GF-D8 (cell line): Measurements from ENCODE around the gene FOXP3.

ENCODE experiments used
- DNase-seq: peaks from one replicate; lab custom pipeline; 2025; lab: John Stamatoyannopoulos, UW

FOXP3 gene

DNA sequence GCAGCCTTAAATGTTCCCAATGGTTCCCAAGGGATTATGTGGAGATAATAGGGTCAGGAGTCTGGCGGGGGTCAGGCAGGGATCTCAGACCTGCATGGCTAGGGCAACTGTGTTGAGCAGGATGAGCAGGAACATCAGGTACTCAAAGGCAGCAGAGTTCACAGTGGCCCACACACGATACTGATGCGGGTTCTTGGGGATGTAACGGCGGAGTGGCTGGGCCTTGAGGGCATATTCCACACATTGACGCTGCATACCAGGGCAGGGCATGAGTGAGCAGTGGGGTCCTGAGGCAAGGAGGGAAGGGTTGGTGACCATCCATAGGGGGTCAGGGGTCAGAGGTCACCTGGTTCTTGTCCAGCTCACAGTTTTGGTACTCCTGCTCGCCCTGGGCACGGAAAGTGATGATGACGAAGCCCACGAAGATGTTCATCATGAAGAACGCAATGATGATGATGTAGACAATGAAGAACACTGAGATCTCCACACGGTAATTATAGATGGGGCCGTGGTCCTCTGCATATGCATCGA is 49.4 kb downstream of the FOXP3 start:
- no peak for DNase-seq

DNA sequence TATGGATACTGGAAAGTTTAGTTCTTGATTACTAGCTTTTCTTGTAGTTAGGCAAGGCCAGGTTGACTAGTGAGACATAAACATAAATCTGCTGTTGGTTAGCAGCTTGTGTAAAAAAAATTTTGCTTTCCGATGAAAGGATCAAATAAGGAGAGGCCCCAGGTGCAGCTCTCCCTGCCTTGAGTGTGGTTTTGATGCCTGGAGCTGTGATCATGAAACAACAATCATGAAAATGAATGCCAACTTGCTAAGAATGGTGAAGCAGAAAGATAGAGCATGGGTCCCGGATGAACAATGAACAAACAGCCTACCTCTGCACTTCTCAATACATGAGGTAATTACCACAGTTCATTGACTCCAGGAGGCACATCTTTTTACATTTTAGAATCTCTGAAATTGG is 50.1 kb downstream of the FOXP3 start:
- no peak for DNase-seq

DNA sequence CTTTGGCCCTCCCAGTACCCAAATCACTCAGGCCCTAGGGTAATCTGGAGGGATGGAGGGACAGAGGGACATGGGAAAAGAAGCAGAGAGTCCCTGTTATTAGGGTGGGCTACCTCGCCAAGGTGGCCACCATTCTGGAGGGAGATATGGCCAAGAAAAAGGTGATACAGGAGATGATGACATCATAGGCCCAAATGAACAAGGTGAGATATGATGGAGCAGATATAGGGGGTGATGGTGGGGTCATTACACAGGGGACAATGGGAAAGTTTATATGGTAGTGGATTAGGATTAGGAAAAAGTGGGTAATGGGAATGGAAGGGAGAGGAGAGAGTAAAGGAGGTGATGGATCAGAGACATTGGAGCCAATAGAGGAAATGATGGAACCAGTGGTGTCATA is 51.6 kb downstream of the FOXP3 start:
- no peak for DNase-seq

DNA sequence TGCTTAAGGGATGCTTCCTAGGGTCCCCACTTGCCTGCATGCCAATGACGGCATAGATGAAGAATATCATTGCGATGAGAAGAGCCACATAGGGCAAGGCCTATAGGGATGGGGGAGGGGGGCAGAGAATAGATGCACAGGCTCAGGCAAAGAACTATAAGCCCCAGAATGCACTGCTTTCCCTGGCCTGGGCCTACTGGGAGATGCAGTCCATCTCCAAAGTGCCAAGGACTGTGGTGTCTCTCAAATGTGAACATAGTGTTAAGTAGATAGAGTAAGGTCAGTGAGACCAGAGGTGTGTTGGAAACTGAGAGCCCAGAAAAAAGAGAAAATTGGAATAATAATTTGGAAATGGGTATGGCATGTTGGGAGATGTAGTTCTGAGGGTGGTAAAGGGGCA is 52.3 kb downstream of the FOXP3 start:
- DNase-seq, result no peak

DNA sequence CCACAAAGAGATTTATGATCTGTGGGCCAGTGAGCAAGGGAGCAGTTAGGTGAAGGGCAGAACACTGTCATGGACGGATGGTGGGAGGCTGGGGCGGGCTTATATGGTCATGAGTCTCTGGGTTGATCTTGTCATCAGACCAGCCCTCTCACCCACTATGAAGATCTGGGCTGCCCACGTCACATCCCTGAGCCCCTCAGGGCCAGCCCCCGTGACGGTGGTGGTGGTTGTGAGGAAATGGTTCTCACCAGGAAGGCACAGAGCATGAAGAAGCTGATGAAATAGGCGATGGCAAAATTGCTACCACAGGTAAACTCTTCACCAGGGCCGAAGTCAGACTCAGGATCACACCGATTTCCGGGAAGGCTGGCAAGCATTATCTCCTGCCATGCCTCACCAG is 53.4 kb downstream of the FOXP3 start:
- DNase-seq, result no peak

DNA sequence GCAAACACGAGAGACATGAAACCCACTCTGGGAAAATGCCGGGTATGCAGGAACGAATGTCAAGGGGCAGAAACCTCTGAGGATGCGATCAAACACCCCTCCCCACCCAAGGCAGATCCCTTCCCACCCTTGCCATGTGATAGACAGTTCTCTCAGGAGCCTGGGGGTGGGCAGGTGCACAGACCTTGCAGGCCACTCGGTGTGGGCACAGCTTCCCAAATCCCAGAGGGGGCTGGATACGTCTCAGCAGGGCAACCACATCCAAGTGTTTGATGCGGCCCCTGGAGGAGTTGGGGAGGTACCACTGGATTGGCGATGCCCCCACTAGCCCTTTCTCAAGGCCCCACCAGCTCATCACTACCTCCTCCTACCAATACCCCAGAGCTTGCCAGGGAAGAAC is 54.1 kb downstream of the FOXP3 start:
- DNase-seq, result no peak

DNA sequence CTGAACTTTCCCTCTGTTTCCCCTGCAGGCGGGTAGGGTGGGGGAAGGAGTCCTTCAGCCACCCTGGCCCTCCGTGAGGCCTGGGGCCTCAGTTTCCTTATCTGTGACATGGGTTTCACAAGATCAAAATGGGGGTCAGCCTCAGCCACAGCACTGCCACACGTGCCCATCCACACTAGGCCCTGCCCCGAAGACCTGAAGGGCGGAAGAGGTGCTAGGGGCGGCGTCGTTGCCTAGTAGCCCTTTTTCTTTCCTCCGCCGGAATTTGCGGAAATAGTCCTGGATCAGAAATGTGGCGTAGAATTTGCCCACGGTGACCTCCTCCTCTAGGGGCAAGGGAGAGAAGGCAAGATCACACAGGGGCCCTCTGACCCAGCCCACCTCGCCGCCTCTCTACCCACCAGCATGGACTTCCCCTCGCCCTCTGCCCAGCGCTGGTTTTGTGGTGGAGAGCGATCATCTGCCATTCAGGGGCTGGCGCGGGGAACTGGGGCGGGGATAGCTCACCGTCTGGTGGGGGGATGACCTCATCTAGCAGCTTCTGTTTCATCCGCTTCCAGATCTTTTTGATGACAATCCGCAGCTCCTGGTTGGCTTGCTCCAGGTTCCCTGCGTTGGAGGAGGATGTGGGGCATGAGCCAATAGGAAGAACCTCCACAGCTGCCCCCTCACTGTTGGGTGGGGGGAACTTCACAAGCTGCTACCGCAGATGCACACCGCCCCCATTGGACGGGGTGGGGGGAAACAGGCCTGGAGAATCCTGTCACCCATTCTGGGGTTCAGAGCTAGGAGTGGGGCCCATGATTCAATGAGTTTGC is 54.9 kb downstream of the FOXP3 start:
- no peak for DNase-seq

DNA sequence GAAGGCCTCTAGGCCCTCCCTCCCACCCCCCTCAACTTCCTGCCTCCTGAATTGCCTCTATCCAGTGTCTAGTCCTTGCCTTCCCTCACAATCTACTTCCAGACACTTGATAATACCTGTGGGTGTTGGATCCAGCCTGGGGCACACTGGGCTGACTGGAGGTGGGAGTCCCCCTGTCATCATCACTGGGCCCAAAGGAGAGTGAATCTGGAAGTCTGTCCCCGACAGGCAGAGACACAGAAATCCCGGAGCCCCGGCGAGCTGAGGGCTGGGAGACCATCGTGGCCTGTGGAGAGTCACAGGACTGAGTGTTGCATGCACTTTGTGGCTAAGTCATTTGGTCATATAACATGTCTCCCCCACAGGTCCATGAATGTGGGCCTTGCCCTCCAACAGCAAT is 56.1 kb downstream of the FOXP3 start:
- no peak for DNase-seq

DNA sequence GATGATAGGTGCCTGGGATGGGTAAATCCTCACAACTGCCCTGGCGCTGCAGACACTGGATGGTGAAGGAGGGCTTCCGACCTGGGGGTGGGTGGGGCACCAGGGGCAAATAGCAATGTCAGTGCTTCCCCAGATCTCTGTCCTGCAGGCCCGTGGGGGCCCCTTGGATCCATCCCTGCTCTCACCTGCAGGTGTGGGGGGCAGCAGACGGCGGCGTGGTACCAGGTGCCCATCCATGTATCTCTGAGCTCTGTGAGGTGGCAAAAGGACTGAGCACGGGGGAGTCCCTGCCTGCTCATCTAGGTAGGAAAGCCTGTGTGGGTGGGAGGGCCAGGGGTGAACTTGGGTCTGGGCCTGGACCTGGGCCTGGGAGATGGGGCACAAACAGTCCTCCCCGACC is 58.0 kb downstream of the FOXP3 start:
- no peak for DNase-seq

DNA sequence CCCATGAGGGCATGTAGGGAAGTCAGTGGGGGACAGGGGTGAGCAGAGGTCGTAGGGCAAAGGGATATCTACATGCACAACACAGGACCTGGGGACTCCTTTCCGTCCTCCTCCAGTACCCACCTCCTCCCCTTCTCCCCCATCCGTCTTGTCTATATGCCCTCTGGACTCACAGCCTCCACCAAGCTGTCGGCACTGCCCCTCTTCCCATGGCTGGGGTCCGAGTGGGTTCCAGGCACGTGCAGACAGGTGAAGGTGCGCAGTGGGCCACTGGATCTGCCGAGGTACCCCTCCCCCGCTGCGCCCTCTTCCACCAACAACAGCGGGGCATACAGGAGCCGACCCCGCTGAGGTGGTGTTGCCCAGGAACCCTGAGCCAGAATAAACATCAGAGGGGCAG is 59.1 kb downstream of the FOXP3 start:
- no peak for DNase-seq

DNA sequence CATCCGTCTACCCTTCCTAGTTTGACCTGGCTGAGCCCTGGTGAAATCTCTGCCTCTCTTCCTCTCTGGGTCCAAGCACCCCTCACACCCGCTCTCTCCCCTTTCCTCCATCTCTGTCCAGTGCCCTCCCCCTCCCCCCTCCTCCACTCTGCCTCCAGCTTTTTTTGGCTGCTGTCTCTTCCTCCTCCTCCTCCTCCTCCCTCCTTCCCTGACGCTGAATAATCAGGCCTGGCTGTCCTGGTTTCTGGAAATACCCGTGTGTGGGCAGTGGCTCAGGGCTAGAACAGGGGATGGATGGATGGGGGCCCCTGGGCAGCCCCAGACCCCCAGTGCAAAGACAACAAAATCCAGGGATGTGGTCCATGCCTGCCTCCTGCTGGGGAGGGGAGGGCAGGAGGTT is 59.8 kb downstream of the FOXP3 start:
- no peak for DNase-seq

DNA sequence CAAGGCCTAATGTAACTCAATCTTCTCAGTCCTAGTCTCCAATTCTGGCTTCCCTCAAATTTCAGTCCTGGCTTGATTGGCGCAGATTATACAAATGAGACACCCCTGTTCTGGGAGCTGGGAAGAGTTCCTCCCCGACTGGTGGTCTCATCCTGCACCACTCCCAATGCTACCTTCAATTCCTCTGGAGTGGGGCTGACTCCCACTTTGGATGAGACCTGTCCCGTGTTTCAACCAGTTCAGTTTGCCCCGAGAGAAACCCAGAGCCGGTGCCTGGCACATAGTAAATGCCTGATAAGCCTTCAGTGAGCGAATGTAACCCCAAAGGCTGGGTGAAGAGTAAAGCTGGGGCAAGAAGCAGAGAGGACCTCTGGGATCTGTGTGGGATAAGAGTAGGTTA is 60.5 kb downstream of the FOXP3 start:
- no peak for DNase-seq

DNA sequence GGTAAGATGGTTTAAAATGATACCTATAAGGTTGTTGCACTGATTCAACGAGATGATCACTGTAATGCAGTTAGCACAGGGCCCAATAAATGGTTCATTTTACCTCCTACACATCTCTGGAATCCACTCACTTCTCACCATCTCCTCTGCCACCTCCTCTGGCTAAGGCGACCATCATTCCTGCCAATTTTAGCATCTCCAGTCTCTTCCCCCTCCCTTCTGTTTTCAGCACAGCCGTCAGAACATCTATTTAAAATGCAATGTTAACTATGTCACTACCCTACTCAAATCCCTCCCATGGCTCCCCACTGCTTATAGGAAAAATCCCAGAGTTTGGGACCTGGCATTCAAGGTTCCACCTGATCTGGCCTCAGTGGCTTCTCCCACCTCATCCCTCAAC is 61.0 kb downstream of the FOXP3 start:
- DNase-seq, result no peak

DNA sequence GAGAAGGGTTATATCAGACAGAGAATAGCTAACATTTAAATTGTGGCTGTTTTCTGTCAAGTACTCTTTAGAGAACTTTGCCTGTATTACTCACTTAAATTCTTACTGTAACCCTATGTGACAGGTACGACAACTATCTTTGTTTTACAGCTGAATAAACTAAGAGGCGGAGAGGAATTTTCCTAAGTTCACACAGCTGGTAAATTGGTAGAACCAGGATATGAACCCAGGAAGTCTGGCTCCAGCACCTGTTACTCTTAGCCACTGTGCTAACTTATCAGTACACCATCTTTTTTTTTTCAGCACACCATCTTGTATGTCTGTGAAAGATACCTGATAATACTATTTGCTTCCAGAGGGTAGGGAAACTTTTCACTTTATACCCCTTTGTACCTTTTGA is 62.5 kb downstream of the FOXP3 start:
- no peak for DNase-seq
